GM19372 (cell line): ENCODE measurements around the gene IL1A.
"Not testable (repeated sequence)": the region's sequence is repeated elsewhere in the genome, so short reads cannot be mapped to it uniquely, and the experiment has no call there.

Experiments
- ATAC-seq: cut with Tn5 transposase; IDR thresholded peaks from one replicate; pipeline ENCODE4 v1.9.1; 2021; ENCODE audit warnings: mild to moderate bottlenecking, low read depth, moderate library complexity; ENCODE audit not compliant: unreplicated experiment

The IL1A gene

GRCh38 chr2:112784199-112785189 is at the start of gene IL1A:
Gene IL1A (minus strand): TSS chr2:112784493. CDS start chr2:112783770, 723 bp downstream.
- no peak for ATAC-seq

GRCh38 chr2:112833976-112834375 is 49.7 kb upstream of the IL1A start:
- ATAC-seq: no peak

GRCh38 chr2:112833639-112833931 is 49.3 kb upstream of the IL1A start:
- ATAC-seq: not testable (repeated sequence)

- no peak for ATAC-seq
Measured at GRCh38 chr2:112832841-112833638, 48.7 kb upstream of the IL1A start.

- ATAC-seq: no peak
Measured at GRCh38 chr2:112831946-112832840, 47.9 kb upstream of the IL1A start.

GRCh38 chr2:112831513-112831845 is 47.2 kb upstream of the IL1A start:
- ATAC-seq: no peak

- ATAC-seq: no peak
Measured at GRCh38 chr2:112830682-112831512, 46.6 kb upstream of the IL1A start.

GRCh38 chr2:112829961-112830681 is 45.8 kb upstream of the IL1A start:
- no peak for ATAC-seq

- no peak for ATAC-seq
Measured at GRCh38 chr2:112829101-112829960, 45.0 kb upstream of the IL1A start.

- no peak for ATAC-seq
Measured at GRCh38 chr2:112828251-112828691, 44.0 kb upstream of the IL1A start.

GRCh38 chr2:112827604-112828185 is 43.4 kb upstream of the IL1A start:
- no peak for ATAC-seq

- no peak for ATAC-seq
Measured at GRCh38 chr2:112827009-112827408, 42.7 kb upstream of the IL1A start.

- no peak for ATAC-seq
Measured at GRCh38 chr2:112825706-112826105, 41.4 kb upstream of the IL1A start.

GRCh38 chr2:112824694-112825085 is 40.4 kb upstream of the IL1A start:
- no peak for ATAC-seq

- ATAC-seq: no peak
Measured at GRCh38 chr2:112821682-112822081, 37.4 kb upstream of the IL1A start.

- peak; percentile 78 for ATAC-seq
Measured at GRCh38 chr2:112821142-112821541, 36.8 kb upstream of the IL1A start.

- no peak for ATAC-seq
Measured at GRCh38 chr2:112820343-112820742, 36.0 kb upstream of the IL1A start.

GRCh38 chr2:112819081-112819480 is 34.8 kb upstream of the IL1A start:
- ATAC-seq: no peak
